ENCODE data around the gene KAZALD1.

The KAZALD1 gene

GRCh38 chr10:101095550-101096213 is 33.9 kb downstream of the KAZALD1 start:
- peak; percentile 20 to 31 for DNase-seq

- DNase-seq, result no peak
Observed at GRCh38 chr10:101096378-101096777, 34.6 kb downstream of the KAZALD1 start.

GRCh38 chr10:101097881-101098280 is 36.1 kb downstream of the KAZALD1 start:
- DNase-seq, result no peak

GRCh38 chr10:101099901-101100300 is 38.1 kb downstream of the KAZALD1 start:
- DNase-seq, result no peak

GRCh38 chr10:101101372-101101881 is 39.6 kb downstream of the KAZALD1 start:
- no peak for DNase-seq

GRCh38 chr10:101103430-101103829 is 41.6 kb downstream of the KAZALD1 start:
- no peak for DNase-seq

GRCh38 chr10:101106351-101106750 is 44.6 kb downstream of the KAZALD1 start:
- DNase-seq, result no peak

GRCh38 chr10:101107771-101108170 is 46.0 kb downstream of the KAZALD1 start:
- no peak for DNase-seq

GRCh38 chr10:101110856-101111523 is 49.2 kb downstream of the KAZALD1 start:
- DNase-seq, result no peak

GRCh38 chr10:101111547-101111946 is 49.8 kb downstream of the KAZALD1 start:
- DNase-seq, result no peak

GRCh38 chr10:101112799-101113594 is 51.2 kb downstream of the KAZALD1 start:
- DNase-seq, result no peak

GRCh38 chr10:101113890-101114403 is 52.2 kb downstream of the KAZALD1 start:
- DNase-seq, result no peak

GRCh38 chr10:101114646-101115045 is 52.9 kb downstream of the KAZALD1 start:
- no peak for DNase-seq

All from bone marrow (tissue), 2 donors.